ENCODE results near the gene SLC38A11.
A peak's percentile ranks its signal among the peaks of the same experiment; 100 is the strongest.
"Not testable (repeated sequence)": the region's sequence is repeated elsewhere in the genome, so short reads cannot be mapped to it uniquely, and the experiment has no call there.

Gene SLC38A11

GRCh38 chr2:164954954-164955701, at the start of gene SLC38A11:
Gene SLC38A11 (minus strand): TSS chr2:164955525. CDS start chr2:164955247, 278 bp downstream.
- DNase-seq (ENCODE audit: low read depth), result peak; percentile 34

GRCh38 chr2:165003443-165004130, 48.3 kb upstream of the SLC38A11 start:
- no peak for DNase-seq (ENCODE audit: low read depth)

- no peak for DNase-seq (ENCODE audit: low read depth)
Observed at GRCh38 chr2:165002638-165003037, 47.3 kb upstream of the SLC38A11 start.

GRCh38 chr2:164994664-164995299, 39.5 kb upstream of the SLC38A11 start:
- DNase-seq (ENCODE audit: low read depth), result not testable (repeated sequence)

GRCh38 chr2:164993287-164994016, 38.1 kb upstream of the SLC38A11 start:
- no peak for DNase-seq (ENCODE audit: low read depth)

GRCh38 chr2:164992818-164993217, 37.5 kb upstream of the SLC38A11 start:
- peak; percentile 90 for DNase-seq (ENCODE audit: low read depth)

GRCh38 chr2:164992093-164992454, 36.7 kb upstream of the SLC38A11 start:
- DNase-seq (ENCODE audit: low read depth), result not testable (repeated sequence)

GRCh38 chr2:164991361-164992092, 36.2 kb upstream of the SLC38A11 start:
- peak; percentile 59 for DNase-seq (ENCODE audit: low read depth)

GRCh38 chr2:164990953-164991352, 35.6 kb upstream of the SLC38A11 start:
- DNase-seq (ENCODE audit: low read depth), result not testable (repeated sequence)

- DNase-seq (ENCODE audit: low read depth), result not testable (repeated sequence)
Observed at GRCh38 chr2:164988805-164989204, 33.5 kb upstream of the SLC38A11 start.

- DNase-seq (ENCODE audit: low read depth), result not testable (repeated sequence)
Observed at GRCh38 chr2:164986027-164986426, 30.7 kb upstream of the SLC38A11 start.

- no peak for DNase-seq (ENCODE audit: low read depth)
Observed at GRCh38 chr2:164984428-164984827, 29.1 kb upstream of the SLC38A11 start.

GRCh38 chr2:164981217-164981990, 26.1 kb upstream of the SLC38A11 start:
- peak; percentile 55 for DNase-seq (ENCODE audit: low read depth)

- not testable (repeated sequence) for DNase-seq (ENCODE audit: low read depth)
Observed at GRCh38 chr2:164980688-164981087, 25.4 kb upstream of the SLC38A11 start.

GRCh38 chr2:164979113-164979512, 23.8 kb upstream of the SLC38A11 start:
- no peak for DNase-seq (ENCODE audit: low read depth)

GRCh38 chr2:164976875-164977470, 21.6 kb upstream of the SLC38A11 start:
- DNase-seq (ENCODE audit: low read depth), result not testable (repeated sequence)

- peak; percentile 33 for DNase-seq (ENCODE audit: low read depth)
Observed at GRCh38 chr2:164976301-164976700, 21.0 kb upstream of the SLC38A11 start.

- DNase-seq (ENCODE audit: low read depth), result no peak
Observed at GRCh38 chr2:164975891-164976290, 20.6 kb upstream of the SLC38A11 start.

GRCh38 chr2:164974221-164974620, 18.9 kb upstream of the SLC38A11 start:
- no peak for DNase-seq (ENCODE audit: low read depth)

GRCh38 chr2:164972216-164972615, 16.9 kb upstream of the SLC38A11 start:
- peak; percentile 45 for DNase-seq (ENCODE audit: low read depth)

All from iris pigment epithelial cell (primary cell).